Subcutaneous abdominal adipose tissue (tissue), 5 donors: ENCODE measurements around the gene C10orf143.
A peak's percentile ranks its signal among the peaks of the same experiment; 100 is the strongest.
"Not testable (repeated sequence)": the region's sequence is repeated elsewhere in the genome, so short reads cannot be mapped to it uniquely, and the experiment has no call there.

ENCODE experiments used
- H3K27ac ChIP-seq: one replicate; pipeline ENCODE4 v1.7.0; 2013; ENCODE audit warnings: low read depth, mild to moderate bottlenecking, inconsistent platforms, low read length, moderate library complexity
- H3K27me3 ChIP-seq, 5 donors: one replicate each; pipeline ENCODE4 v1.7.0; 2013; ENCODE audit warnings: low read length in 5 of 5, inconsistent platforms in 1 of 5; ENCODE audit not compliant: control insufficient read depth in 5 of 5, insufficient read depth in 4 of 5
- H3K36me3 ChIP-seq, 5 donors: one replicate each; pipeline ENCODE4 v1.7.0; 2013; ENCODE audit warnings: low read length in 5 of 5; ENCODE audit not compliant: control insufficient read depth in 5 of 5, insufficient read depth in 5 of 5
- H3K4me1 ChIP-seq, 5 donors: one replicate each; pipeline ENCODE4 v1.7.0; 2013; ENCODE audit warnings: low read length in 5 of 5, mild to moderate bottlenecking in 3 of 5, moderate library complexity in 1 of 5; ENCODE audit not compliant: control insufficient read depth in 5 of 5, insufficient read depth in 5 of 5
- H3K4me3 ChIP-seq, 5 donors: one replicate each; pipeline ENCODE4 v1.7.0; 2013; ENCODE audit warnings: low read length in 5 of 5, low read depth in 1 of 5
- H3K9ac ChIP-seq, 5 donors: one replicate each; pipeline ENCODE4 v1.7.0; 2013; ENCODE audit warnings: low read length in 5 of 5, mild to moderate bottlenecking in 4 of 5, moderate library complexity in 3 of 5
- H3K9me3 ChIP-seq, 5 donors: one replicate each; pipeline ENCODE4 v1.7.0; 2013; ENCODE audit warnings: low read length in 5 of 5; ENCODE audit not compliant: control insufficient read depth in 5 of 5
- donor health status: healthy.
- donor health status: healthy.
- donor health status: healthy.
- donor health status: healthy.
- donor health status: healthy.

Gene C10orf143

DNA sequence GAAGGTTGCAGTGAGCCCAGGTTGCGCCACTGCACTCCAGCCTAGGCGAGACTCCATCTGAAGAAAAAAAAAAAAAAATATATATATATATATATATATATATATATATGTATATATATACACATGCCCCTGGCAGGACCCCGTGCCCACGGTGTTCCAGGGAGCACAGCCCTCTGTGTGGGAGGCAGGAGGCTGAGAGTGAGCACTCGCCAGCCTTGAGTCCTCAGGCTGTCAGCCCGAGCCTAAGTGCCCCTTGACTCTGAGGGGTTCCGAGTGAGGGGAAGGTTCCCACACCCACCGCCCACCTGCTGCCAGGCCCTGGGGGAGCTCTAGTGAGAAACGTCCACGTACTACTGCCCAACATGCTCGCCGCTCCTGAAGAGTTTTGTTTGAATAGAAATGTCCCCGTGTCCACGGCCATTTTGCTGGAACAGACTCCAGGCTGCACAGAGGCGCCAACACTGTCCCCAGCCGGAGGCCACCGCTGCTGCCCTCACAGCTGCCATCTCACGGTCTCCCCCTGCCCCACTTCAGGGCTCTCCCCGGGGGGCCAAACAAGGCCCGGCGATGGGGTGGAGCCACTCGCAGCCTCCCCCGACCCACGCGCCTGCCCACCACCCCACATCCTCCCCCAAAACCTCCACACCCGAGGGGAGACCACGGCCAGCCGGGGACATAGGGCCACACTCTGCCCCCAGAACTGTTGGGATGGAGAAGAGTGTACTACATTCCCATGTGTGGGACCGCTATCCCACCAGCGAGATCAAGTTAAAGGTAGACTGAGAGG is 83.8 kb downstream of the C10orf143 start:
- H3K4me3 ChIP-seq: no peak overlapping the region
- H3K27ac ChIP-seq: no peak overlapping the region
- peaks cover under 1 to 22% (median 11%) of the 10 kb centered on the region in 5 donors for H3K4me1 ChIP-seq
- no peaks in the 10 kb centered on the region for H3K36me3 ChIP-seq
- no peak overlapping the region for H3K9ac ChIP-seq
- H3K27me3 ChIP-seq: no peaks in the 10 kb centered on the region
- no peaks in the 10 kb centered on the region for H3K9me3 ChIP-seq

DNA sequence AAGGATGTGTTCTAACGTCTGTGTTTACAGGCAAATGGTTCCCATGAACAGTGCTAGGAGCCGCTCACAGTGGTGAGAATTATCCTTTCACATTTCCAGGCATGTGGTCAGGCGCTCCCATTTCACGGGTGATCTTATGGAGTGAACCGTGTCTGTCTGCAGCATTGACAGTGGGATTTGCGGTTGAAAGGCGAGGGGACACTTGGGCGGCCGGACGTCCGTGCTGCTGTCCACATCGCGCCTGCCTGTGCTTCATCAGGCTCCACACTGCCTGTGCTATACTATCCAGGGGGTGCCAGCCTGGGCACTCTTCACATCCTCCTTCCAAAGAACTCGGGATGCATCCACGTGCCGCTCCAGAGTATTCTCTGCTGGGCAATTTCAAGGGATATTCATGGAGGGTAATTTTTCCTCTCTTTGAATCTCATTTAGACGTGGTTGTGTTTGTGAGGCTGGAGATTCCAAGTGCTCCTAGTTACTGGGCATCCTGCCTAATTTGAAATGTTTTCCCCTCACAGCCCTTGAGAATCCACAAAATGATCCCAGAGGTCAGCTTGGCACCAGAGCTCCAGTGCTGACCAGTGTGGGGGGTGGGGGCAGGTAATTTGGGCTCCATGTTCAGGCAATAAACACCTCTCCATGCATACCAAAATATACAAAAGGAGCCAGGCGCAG is 84.7 kb downstream of the C10orf143 start:
- Histone ChIP-seq H3K27me3 (no peaks in the 10 kb centered on the region), H3K36me3 (no peaks in the 10 kb centered on the region), H3K9ac (no peak overlapping the region), H3K4me1 (peaks cover 5 to 31% (median 20%) of the 10 kb centered on the region in 5 donors), H3K4me3 (no peak overlapping the region), H3K9me3 (no peaks in the 10 kb centered on the region), H3K27ac (no peak overlapping the region)

DNA sequence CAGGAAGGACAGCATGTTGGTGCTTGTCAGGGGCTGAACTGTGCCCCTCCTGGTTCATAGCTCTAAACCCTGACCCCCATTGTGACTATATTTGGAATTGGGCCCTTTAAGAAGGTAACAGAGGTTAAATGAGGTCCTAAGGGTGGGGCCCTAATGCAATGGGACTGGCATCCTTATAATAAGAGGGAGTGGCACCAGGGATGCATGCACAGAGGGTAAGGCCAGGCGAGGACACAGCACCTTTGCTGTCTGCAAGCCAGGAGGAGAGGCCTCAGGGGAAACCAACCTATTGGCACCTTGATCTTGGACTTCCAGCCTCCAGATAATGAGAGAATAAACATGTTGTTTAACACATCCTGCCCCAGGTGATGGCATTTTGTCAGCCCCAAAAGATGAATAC is 85.3 kb downstream of the C10orf143 start:
- H3K4me1 ChIP-seq: peaks cover 5 to 38% (median 26%) of the 10 kb centered on the region in 5 donors
- no peak overlapping the region for H3K9ac ChIP-seq
- no peak overlapping the region for H3K4me3 ChIP-seq
- no peaks in the 10 kb centered on the region for H3K9me3 ChIP-seq
- no peaks in the 10 kb centered on the region for H3K36me3 ChIP-seq
- no peak overlapping the region for H3K27ac ChIP-seq
- no peaks in the 10 kb centered on the region for H3K27me3 ChIP-seq

DNA sequence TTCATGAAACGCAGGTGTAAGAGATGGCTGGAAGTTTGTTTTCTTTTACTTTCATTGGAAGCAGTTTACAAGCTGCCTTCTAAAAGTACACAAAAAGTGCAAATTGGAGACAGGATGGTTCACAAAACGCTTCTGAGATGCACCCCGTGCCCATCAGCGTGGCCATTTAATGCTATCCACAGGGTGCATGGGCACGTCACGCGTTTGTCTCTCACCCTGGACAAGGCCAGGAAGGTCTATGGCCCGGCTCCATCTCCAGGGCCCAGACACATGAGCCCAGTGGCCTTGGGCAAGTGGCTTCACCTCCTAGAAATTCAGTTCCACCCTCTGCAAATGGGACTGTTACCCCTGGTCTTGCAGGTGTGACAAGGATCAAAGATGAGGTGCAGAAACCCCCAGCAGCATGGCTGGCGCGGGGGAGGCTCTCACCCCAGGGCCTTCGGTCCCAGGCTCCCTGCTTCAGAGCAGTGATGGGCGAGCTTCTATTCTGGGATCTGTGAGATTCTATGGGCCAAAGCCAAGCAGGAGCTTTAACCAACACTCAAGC is 85.8 kb downstream of the C10orf143 start:
- no peak overlapping the region for H3K9ac ChIP-seq
- no peaks in the 10 kb centered on the region for H3K9me3 ChIP-seq
- no peak overlapping the region for H3K27ac ChIP-seq
- no peaks in the 10 kb centered on the region for H3K36me3 ChIP-seq
- H3K4me1 ChIP-seq: peaks cover 5 to 42% (median 31%) of the 10 kb centered on the region in 5 donors
- H3K4me3 ChIP-seq: no peak overlapping the region
- no peaks in the 10 kb centered on the region for H3K27me3 ChIP-seq

DNA sequence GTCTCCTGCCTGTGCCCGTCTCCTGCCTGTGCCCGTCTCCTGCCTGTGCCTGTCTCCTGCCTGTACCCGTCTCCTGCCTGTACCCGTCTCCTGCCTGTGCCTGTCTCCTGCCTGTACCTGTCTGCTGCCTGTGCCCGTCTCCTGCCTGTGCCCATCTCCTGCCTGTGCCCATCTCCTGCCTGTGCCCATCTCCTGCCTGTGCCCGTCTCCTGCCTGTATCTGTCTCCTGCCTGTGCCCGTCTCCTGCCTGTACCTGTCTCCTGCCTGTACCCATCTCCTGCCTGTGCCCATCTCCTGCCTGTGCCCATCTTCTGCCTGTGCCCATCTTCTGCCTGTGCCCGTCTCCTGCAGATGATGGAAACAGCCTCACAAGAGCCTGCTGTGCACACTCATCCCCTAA is 86.3 kb downstream of the C10orf143 start:
- not testable (repeated sequence) for H3K27me3 ChIP-seq

DNA sequence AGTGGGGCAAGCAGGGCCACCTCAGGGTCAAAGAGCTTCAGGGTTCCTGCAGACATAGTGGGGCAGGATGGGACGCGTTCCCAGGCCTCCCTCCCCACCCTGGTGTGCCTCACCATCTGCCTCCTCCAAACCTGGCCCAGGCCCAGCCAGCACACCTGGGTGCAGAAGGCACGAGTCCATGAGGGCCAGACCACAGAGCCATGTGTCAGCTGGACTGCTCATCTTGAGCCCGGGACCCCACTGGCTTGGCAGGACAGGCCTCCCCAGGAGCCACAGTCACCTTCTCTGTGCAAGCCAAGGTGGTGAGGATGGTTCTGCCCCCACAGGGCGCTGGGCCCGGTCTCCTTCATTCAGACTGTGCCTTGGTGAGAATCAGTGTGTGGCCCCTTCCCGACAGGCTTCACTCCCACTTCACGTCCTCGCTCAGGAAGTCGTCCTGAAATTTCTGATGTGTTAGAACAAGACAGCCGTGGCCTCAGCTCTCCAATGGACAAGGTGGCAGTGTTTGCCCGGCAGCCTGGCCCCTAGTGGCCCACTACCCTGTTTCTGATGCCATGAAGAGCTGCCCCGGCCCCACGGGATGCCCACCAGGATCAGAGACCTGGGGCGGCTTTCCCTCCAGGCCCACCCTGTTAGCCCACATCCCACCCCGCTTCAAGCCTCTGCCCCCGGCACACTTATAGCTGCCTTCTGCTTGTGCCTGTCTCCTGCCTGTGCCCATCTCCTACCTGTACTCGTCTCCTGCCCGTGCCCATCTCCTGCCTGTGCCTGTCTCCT is 87.0 kb downstream of the C10orf143 start:
- no peaks in the 10 kb centered on the region for H3K27me3 ChIP-seq
- H3K36me3 ChIP-seq: no peaks in the 10 kb centered on the region
- H3K4me1 ChIP-seq: peaks cover 5 to 34% (median 32%) of the 10 kb centered on the region in 5 donors
- H3K9ac ChIP-seq: no peak overlapping the region
- H3K4me3 ChIP-seq: no peak overlapping the region
- no peaks in the 10 kb centered on the region for H3K9me3 ChIP-seq
- H3K27ac ChIP-seq: no peak overlapping the region

More for the DNA sequence above, 86.3 kb downstream of the C10orf143 start:
- H3K36me3 ChIP-seq, H3K9me3 ChIP-seq, H3K27ac ChIP-seq, H3K4me3 ChIP-seq, H3K9ac ChIP-seq: not testable (repeated sequence)
- peaks cover 5 to 41% (median 32%) of the 10 kb centered on the region in 5 donors for H3K4me1 ChIP-seq

DNA sequence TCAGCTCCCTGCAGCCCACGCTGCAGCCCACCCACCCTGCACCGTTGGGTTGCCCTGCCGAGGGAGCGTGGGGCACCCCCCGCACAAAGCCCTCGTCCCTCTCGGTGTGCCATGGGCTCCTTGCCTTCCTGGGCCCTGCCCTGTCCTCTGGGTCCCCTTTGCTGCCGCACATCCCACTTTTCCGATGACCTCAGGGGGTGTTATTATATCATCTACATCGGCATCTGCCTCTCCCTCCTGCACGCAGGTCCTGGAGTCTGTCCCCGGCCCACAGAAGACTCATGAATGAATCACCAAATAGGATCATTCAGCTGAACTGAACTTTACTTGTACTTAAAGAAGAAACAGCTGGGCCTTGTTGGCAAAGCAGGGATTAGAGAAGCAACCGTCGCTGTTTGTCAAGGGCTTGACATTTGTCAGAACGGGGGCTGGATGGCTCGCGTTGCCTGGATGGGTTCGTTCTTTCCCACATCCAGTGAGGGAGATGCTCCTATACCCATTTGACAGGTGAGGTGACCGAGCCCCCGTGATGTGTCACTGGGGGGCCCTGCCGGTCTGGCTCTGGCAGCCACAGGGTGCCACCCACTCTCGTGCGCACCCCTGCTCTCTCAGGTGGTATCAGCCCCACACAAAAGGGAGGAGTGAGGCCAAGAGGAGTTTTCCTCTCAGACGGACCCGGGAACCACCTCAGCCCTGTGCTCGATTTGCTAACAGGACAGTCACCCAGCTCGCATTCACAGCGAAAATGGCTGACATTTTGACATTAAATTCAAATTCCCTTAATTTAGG is 87.9 kb downstream of the C10orf143 start:
- Histone ChIP-seq H3K4me1 (peaks cover 5 to 34% (median 32%) of the 10 kb centered on the region in 5 donors), H3K4me3 (no peak overlapping the region), H3K27ac (no peak overlapping the region), H3K9ac (no peak overlapping the region), H3K27me3 (no peaks in the 10 kb centered on the region), H3K9me3 (no peaks in the 10 kb centered on the region), H3K36me3 (no peaks in the 10 kb centered on the region)

DNA sequence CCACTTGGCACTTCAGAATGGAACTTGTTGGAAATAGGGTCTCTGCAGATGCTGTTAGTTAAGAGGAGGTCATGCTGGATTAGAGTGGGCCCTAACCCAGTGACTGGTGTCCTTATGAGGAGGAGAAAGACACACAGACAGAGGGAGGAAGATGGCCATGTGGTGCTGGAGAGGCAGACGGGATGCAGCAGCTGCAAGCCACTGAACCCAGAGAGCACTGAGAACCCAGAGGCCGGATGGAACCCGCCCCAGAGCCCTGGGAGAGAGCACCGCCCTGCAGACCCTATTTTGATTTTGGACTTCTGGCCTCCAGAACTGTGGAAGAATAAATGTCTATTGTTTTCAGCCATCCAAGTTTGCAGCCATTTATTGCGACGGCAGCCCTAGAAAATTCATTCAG is 88.5 kb downstream of the C10orf143 start:
- H3K27ac ChIP-seq: no peak overlapping the region

DNA sequence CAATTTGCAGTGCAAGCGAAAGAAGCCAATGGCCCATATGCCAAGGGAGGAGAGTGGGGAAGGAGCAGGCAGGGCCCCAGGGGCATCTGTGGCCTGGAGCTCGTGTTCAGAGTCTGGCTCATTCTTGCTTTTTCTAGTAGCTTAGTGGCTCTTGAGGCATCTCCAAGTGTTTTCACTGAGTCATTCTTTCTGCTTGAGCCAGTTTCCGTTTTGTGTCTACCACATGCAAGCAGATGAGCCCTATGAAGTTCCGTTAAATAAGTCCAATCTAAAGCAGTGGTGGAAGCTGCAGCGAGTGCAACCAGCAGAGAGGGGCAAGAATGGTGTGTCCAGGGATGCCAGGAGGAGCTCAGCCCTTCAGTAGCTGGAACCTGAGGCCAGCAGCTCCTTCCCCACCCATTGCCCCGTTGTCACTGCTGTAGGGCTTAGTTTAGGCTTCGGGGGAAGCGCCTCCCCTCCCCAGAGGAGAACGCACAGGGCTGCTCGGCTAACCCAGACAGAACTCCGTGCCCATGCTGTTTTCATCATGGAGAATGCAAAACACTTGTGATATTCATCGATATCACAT is 89.2 kb downstream of the C10orf143 start:
- H3K9me3 ChIP-seq: no peaks in the 10 kb centered on the region
- H3K4me3 ChIP-seq: peak overlapping the region in 2 of 5 donors; percentile 11 to 30
- peaks cover 5 to 34% (median 32%) of the 10 kb centered on the region in 5 donors for H3K4me1 ChIP-seq
- no peaks in the 10 kb centered on the region for H3K36me3 ChIP-seq
- H3K27ac ChIP-seq: peak overlapping the region; percentile 72
- no peak overlapping the region for H3K9ac ChIP-seq
- no peaks in the 10 kb centered on the region for H3K27me3 ChIP-seq

More for the DNA sequence above, 88.5 kb downstream of the C10orf143 start:
- H3K4me1 ChIP-seq: peaks cover 5 to 34% (median 32%) of the 10 kb centered on the region in 5 donors
- no peak overlapping the region for H3K4me3 ChIP-seq
- H3K36me3 ChIP-seq: no peaks in the 10 kb centered on the region
- no peaks in the 10 kb centered on the region for H3K27me3 ChIP-seq
- H3K9me3 ChIP-seq: no peaks in the 10 kb centered on the region
- H3K9ac ChIP-seq: no peak overlapping the region
